Naive thymus-derived CD4-positive, alpha-beta T cell (primary cell): ENCODE data around the gene SPAG9. TPM values are rescaled to one million over a fixed set of nuclear protein-coding genes. Genes with fewer than 3 reads are reported as not detected.

Experiments used
- ATAC-seq: fragments of 150-1000 bp; cut with Tn5 transposase; 2 replicates; pipeline ENCODE4 v1.10.0; 2021; ENCODE audit warnings: mild to moderate bottlenecking, moderate library complexity
- CTCF ChIA-PET: fragments of 350-600 bp; sonication (Branson Sonifier 250); formaldehyde crosslinking; loops from one replicate; lab custom pipeline; 2021; ENCODE audit warnings: antibody characterized with exemption; lab: Charles Lee
- POLR2A ChIA-PET: fragments of 350-600 bp; sonication (Branson Sonifier 250); formaldehyde crosslinking; loops from one replicate; lab custom pipeline; 2021; ENCODE audit warnings: antibody characterized with exemption, inconsistent platforms; lab: Charles Lee
- DNase-seq, 9 donors: peaks; one replicate each; pipeline versions ENCODE4 v3.0.0 to v3.0.0-alpha.2; 2020 to 2022; ENCODE audit warnings: mixed read lengths in 1 of 9
- H3K27ac ChIP-seq: one replicate; pipeline ENCODE4 v1.7.0; 2013; ENCODE audit warnings: mild to moderate bottlenecking, low read depth, low read length, moderate library complexity
- H3K27me3 ChIP-seq, 2 donors: one replicate each; pipeline ENCODE4 v1.7.0; 2013; ENCODE audit warnings: low read length in 2 of 2, mild to moderate bottlenecking in 2 of 2, moderate library complexity in 2 of 2; ENCODE audit not compliant: control insufficient read depth in 2 of 2, insufficient read depth in 2 of 2
- H3K36me3 ChIP-seq, 3 experiments: 1 replicate in 2 of 3; 2 replicates in 1 of 3; pipeline ENCODE4 v1.7.0; 2013; ENCODE audit warnings: low read length in 3 of 3, mild to moderate bottlenecking in 3 of 3, moderate library complexity in 1 of 3; ENCODE audit not compliant: insufficient read depth in 3 of 3, control insufficient read depth in 2 of 3
- H3K4me1 ChIP-seq, 2 donors: one replicate each; pipeline ENCODE4 v1.7.0; 2013; ENCODE audit warnings: low read length in 2 of 2, mild to moderate bottlenecking in 2 of 2, moderate library complexity in 1 of 2; ENCODE audit not compliant: control insufficient read depth in 2 of 2, insufficient read depth in 2 of 2
- H3K4me3 ChIP-seq: 2 replicates; pipeline ENCODE4 v1.7.0; 2013; ENCODE audit warnings: mild to moderate bottlenecking, low read length
- H3K9me3 ChIP-seq, 3 experiments: 1 replicate in 2 of 3; 2 replicates in 1 of 3; pipeline ENCODE4 v1.7.0; 2013; ENCODE audit warnings: low read length in 3 of 3; ENCODE audit not compliant: control insufficient read depth in 2 of 3
- H3K27ac Mint-ChIP-seq, 9 donors: one replicate each; pipeline ENCODE4 v1.8.0; 2020 to 2022; ENCODE audit warnings: mixed read lengths in 9 of 9, mild to moderate bottlenecking in 8 of 9, moderate library complexity in 5 of 9, inconsistent platforms in 2 of 9
- H3K27me3 Mint-ChIP-seq, 5 donors: one replicate each; pipeline ENCODE4 v1.8.0; 2021 to 2022; ENCODE audit warnings: mixed read lengths in 5 of 5, mild to moderate bottlenecking in 1 of 5
- H3K36me3 Mint-ChIP-seq, 5 donors: one replicate each; pipeline ENCODE4 v1.8.0; 2020 to 2022; ENCODE audit warnings: mixed read lengths in 5 of 5, mild to moderate bottlenecking in 3 of 5, inconsistent platforms in 1 of 5
- H3K4me1 Mint-ChIP-seq, 7 donors: one replicate each; pipeline ENCODE4 v1.8.0; 2020 to 2022; ENCODE audit warnings: mixed read lengths in 7 of 7, mild to moderate bottlenecking in 3 of 7, inconsistent platforms in 1 of 7
- H3K4me3 Mint-ChIP-seq, 10 donors: one replicate each; pipeline ENCODE4 v1.8.0; 2020 to 2022; ENCODE audit warnings: mild to moderate bottlenecking in 10 of 10, mixed read lengths in 10 of 10, moderate library complexity in 6 of 10, inconsistent platforms in 2 of 10
- H3K9me3 Mint-ChIP-seq, 11 donors: one replicate each; pipeline ENCODE4 v1.8.0; 2020 to 2022; ENCODE audit warnings: mixed read lengths in 11 of 11, mild to moderate bottlenecking in 4 of 11, inconsistent platforms in 1 of 11, moderate library complexity in 1 of 11
- intact Hi-C, 2 donors: fragments of 100-400 bp; cut with micrococcal nuclease; formaldehyde crosslinking; loops; one replicate each; pipeline ENCODE4 v1.15.1; 2023
- polyA plus RNA-seq, 2 donors: library from polyadenylated mRNA; unstranded; fragments of 300-500 nt; fragmentation: Illumina TruSeq; gene quantifications; one replicate each; pipeline ENCODE4 v1.2.3, GENCODE V29; 2021
- total RNA-seq, 6 experiments: library from RNA in 5 of 6; stranded (reverse) in 5 of 6; gene quantifications; 1 replicate in 5 of 6; 2 replicates in 1 of 6; pipeline ENCODE4 v1.2.3 and lab custom pipeline; 2021 to 2026

SPAG9 gene
- total and polyA plus RNA-seq, 7 experiments from 2014 or later: 3.3 to 73.4 (median 52.9) TPM

DNA sequence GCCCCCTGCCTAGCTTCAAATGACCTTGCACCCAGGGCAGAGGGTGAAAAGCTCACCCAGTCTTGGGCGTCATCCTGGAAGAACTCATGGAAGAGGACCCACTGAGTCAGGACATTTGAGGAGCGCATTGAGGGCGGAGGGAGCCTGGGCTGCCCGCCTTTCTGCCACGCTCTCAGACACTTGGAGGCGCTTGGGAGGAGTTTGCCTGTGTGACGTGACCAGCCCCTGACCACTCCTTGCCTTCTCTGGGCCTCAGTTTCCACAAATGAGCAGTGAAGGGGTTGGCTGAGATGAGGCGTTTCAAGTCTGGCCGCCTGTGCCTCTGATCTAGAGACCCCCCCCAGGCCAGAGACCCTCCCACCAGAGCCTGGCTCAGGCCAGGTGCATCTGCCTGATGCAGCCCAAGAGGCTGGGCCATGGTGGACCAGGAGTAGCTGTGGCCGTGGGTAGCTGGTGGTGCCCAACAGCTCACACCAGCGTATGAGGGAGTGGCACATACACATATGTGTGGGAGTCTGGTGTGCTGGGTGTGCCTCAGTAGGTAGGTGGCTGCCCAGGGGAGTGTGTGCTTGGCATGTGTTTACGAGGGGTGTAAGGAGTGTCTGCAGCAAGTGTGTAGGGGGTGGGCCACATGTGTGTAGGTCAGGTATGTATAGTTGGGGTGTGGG lies 174.3 kb downstream of the SPAG9 start:
- peak overlapping the region in 7 of 9 donors; percentile 28 to 79 (median 73) for H3K27ac Mint-ChIP-seq
- Histone ChIP-seq H3K9me3 (no peaks in the 10 kb centered on the region), H3K27ac (no peak overlapping the region), H3K4me1 (peaks cover 17 to 33% of the 10 kb centered on the region in 2 donors), H3K36me3 (no peaks in the 10 kb centered on the region), H3K27me3 (no peaks in the 10 kb centered on the region), H3K4me3 (no peak overlapping the region)
- H3K4me3 Mint-ChIP-seq: peak overlapping the region in 3 of 10 donors; percentile 1 to 30 (median 6)
- peaks cover 0 to 1% (median 0%) of the 10 kb centered on the region in 11 donors for H3K9me3 Mint-ChIP-seq
- no peak for DNase-seq
- peaks cover 0 to 6% (median 0%) of the 10 kb centered on the region in 5 donors for H3K36me3 Mint-ChIP-seq
- POLR2A ChIA-PET: interaction anchor here (0.6 to 26.4 kb wide), 6 partner anchors 12 to 175 kb away, joined by 3 to 664 read pairs (median 26); partner anchors contain the start of gene TOB1
- H3K27me3 Mint-ChIP-seq: no peaks in the 10 kb centered on the region
- no peak for ATAC-seq
- CTCF ChIA-PET: interaction anchor here (0.9 to 20.2 kb wide), 4 partner anchors 15 to 94 kb away, joined by 3 to 393 read pairs (median 6); no protein-coding TSS in a partner anchor
- intact Hi-C loops: no loop called here
- peaks cover 29 to 64% (median 41%) of the 10 kb centered on the region in 7 donors for H3K4me1 Mint-ChIP-seq

DNA sequence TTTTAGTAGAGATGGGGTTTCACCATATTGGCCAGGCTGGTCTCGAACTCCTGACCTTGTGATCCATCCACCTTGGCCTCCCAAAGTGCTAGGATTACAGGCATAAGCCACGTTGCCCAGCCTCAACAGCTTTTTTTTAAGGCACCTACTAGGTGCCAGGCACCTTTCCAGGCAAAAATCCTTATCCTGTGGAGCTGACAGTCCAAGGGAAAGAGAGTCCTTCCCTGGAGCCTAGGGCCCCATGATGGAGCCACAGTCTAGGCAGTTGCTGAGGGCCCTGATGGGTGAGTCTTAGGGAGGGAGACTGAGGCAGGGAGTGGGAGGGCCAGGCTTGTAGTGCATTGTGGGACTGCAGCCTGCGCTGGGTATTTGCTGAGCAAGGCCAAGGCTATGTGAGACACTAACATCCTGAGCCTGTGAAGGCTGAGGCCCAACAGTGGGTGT lies 174.9 kb downstream of the SPAG9 start:
- Mint-ChIP-seq H3K4me3 (peak overlapping the region in 4 of 10 donors; percentile 13 to 79 (median 78)), H3K27me3 (no peaks in the 10 kb centered on the region), H3K9me3 (peaks cover 0 to 1% (median 0%) of the 10 kb centered on the region in 11 donors), H3K4me1 (peaks cover 28 to 64% (median 40%) of the 10 kb centered on the region in 7 donors), H3K27ac (peak overlapping the region in 8 of 9 donors; percentile 30 to 82 (median 75)), H3K36me3 (peaks cover 0 to 6% (median 0%) of the 10 kb centered on the region in 5 donors)
- no peak overlapping the region for H3K4me3 ChIP-seq
- POLR2A ChIA-PET: interaction anchor here (0.6 to 26.4 kb wide), 12 partner anchors 9 to 174 kb away, joined by 3 to 664 read pairs (median 14); partner anchors contain the start of gene TOB1
- H3K36me3 ChIP-seq: no peaks in the 10 kb centered on the region
- CTCF ChIA-PET: interaction anchor here (0.7 to 20.2 kb wide), 7 partner anchors 9 to 94 kb away, joined by 3 to 393 read pairs (median 3); partner anchors contain the start of gene TOB1
- no peaks in the 10 kb centered on the region for H3K27me3 ChIP-seq
- H3K9me3 ChIP-seq: no peaks in the 10 kb centered on the region
- intact Hi-C loops: loop anchor here in 1 of 2 donors (2.0 kb wide), 1 partner anchor 15 kb away; no protein-coding TSS in a partner anchor
- peaks cover 17 to 33% of the 10 kb centered on the region in 2 donors for H3K4me1 ChIP-seq
- ATAC-seq: no peak
- no peak overlapping the region for H3K27ac ChIP-seq
- DNase-seq: no peak

DNA sequence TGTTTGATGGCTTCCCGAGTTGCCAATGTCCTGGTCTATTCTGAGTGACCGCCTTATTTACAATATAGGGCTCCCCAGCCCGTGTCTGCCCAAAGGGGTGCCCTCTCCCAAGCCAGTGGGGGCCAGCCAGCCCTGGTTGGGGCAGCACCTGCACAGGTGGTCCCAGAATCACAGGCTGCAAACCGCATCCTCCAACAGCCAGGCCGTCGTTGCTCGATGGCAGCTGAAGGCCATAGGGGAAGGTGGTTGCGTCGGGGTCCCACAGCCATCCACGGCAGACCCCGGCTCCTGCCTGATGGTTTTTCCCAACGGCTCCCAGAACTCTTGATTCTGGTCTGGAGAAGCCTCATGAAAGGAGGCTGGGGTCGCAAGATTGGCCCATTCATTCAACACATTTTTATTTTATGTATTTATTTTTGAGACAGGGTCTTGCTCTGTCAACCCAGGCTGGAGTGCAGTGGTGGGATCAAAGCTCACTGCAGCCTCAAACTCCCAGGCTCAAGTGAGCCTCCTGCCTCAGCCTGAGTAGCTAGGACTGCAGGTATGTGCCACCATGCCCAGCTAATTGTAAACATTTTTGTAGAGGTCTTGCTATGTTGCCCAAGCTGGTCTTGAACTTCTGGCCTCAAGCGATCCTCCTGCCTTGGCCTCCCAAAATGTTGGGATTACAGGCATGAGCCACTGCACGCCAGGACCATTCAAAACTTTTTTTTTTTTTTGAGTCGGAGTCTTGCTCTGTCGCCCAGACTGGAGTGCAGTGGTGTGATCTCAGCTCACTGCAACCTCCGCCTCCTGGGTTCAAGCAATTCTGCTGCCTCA lies 175.6 kb downstream of the SPAG9 start:
- H3K36me3 ChIP-seq: no peaks in the 10 kb centered on the region
- Mint-ChIP-seq H3K4me3 (peak overlapping the region in 9 of 10 donors; percentile 56 to 90 (median 79)), H3K36me3 (peaks cover 0 to 6% (median 0%) of the 10 kb centered on the region in 5 donors), H3K9me3 (peaks cover 0 to 1% (median 0%) of the 10 kb centered on the region in 11 donors), H3K27me3 (no peaks in the 10 kb centered on the region), H3K4me1 (peaks cover 25 to 64% (median 34%) of the 10 kb centered on the region in 7 donors), H3K27ac (peak overlapping the region in 6 of 9 donors; percentile 38 to 94 (median 88))
- H3K27me3 ChIP-seq: no peaks in the 10 kb centered on the region
- intact Hi-C loops: loop anchor here (1.0 to 2.0 kb wide), 8 partner anchors 11 to 93 kb away; no protein-coding TSS in a partner anchor
- peak overlapping the region; percentile 88 for H3K27ac ChIP-seq
- peaks cover 17 to 33% of the 10 kb centered on the region in 2 donors for H3K4me1 ChIP-seq
- H3K9me3 ChIP-seq: no peaks in the 10 kb centered on the region
- peak overlapping the region; percentile 73 for H3K4me3 ChIP-seq
- CTCF ChIA-PET: interaction anchor here (0.6 to 20.2 kb wide), 8 partner anchors 9 to 93 kb away, joined by 3 to 393 read pairs (median 4); partner anchors contain the start of gene TOB1
- POLR2A ChIA-PET: interaction anchor here (0.6 to 26.4 kb wide), 20 partner anchors 8 to 97 kb away, joined by 3 to 664 read pairs (median 5); partner anchors contain the start of gene TOB1
- DNase-seq (no peak), ATAC-seq (no peak)

DNA sequence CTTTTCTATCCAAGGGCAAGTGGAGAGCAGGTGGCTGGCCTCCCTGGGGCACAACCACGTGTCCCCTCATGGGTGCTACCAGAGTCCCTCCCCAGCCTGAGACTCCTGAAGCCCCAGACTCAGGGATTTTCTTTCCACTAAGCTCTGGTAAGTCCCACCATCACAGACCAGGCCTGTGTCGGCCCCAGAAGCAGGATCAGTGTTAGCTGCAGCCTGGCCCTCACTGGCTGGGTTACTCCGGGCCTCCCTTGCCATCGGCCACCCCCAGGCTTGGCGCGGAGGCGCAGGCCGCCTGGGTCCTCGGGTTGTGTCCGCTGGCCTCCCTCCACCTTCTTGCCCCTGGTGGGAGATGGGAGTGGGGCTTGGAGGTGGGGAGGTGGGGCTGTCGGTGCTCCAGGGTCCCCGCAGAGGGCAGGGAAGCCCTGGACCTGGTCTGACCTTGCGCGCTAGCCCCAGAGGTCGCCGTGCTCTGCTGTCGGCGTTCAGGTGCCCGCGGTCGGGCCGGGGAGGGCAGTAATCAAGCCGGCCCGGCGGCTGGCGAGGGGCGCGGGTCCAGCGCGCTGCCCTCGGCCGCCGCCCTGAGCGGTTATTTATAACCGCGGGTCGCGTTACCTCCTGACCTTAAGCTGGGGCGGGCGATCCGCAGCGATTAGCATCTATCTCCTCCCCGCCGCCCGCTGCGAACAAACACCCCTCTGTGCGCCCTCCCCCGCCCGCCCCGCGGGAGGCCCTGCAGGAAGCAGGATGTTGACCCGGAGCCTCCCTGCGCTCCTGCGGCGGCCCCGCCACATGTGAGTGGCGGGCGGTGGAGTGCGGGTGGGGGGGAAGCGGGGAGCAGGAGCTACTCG lies 176.4 kb downstream of the SPAG9 start:
- H3K27me3 ChIP-seq: no peaks in the 10 kb centered on the region
- ATAC-seq (peak; percentile 91), DNase-seq (peak; percentile 56 to 79 (median 73))
- peaks cover 0 to 1% (median 0%) of the 10 kb centered on the region in 11 donors for H3K9me3 Mint-ChIP-seq
- H3K4me1 Mint-ChIP-seq: peaks cover 25 to 61% (median 35%) of the 10 kb centered on the region in 7 donors
- peak overlapping the region; percentile 73 to 90 (median 85) for H3K4me3 Mint-ChIP-seq
- ChIA-PET CTCF (interaction anchor here (0.6 to 20.2 kb wide), 6 partner anchors 10 to 92 kb away, joined by 3 to 393 read pairs (median 4); no protein-coding TSS in a partner anchor), POLR2A (interaction anchor here (0.7 to 26.4 kb wide), 18 partner anchors 9 to 92 kb away, joined by 3 to 664 read pairs (median 6); partner anchors contain the start of gene TOB1)
- peak overlapping the region; percentile 78 to 95 (median 94) for H3K27ac Mint-ChIP-seq
- peaks cover 0 to 6% (median 0%) of the 10 kb centered on the region in 5 donors for H3K36me3 Mint-ChIP-seq
- no peaks in the 10 kb centered on the region for H3K27me3 Mint-ChIP-seq
- intact Hi-C loops: loop anchor here (1.0 to 2.0 kb wide), 8 partner anchors 12 to 92 kb away; no protein-coding TSS in a partner anchor
- peak overlapping the region; percentile 73 for H3K4me3 ChIP-seq
- H3K9me3 ChIP-seq: no peaks in the 10 kb centered on the region
- peak overlapping the region; percentile 88 for H3K27ac ChIP-seq
- peaks cover 17 to 33% of the 10 kb centered on the region in 2 donors for H3K4me1 ChIP-seq
- H3K36me3 ChIP-seq: no peaks in the 10 kb centered on the region

DNA sequence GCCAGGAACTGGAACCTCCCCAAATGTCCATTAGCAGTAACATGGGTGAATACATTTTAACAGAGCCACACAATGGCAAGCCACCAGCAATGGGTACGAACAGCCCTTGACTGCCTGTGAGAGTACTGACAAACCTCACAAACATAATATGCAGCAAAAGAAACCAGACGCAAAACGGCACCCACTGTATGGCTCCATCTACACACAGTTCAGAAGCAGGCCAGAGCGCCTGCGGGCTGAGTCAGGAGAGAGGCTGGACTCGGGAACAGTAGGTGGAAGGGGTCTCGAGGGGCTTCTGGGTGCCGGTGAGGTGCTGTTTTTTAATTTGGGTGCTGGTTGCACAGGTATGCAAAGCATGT lies 177.1 kb downstream of the SPAG9 start:
- peaks cover 0 to 1% (median 0%) of the 10 kb centered on the region in 11 donors for H3K9me3 Mint-ChIP-seq
- peaks cover 25 to 65% (median 43%) of the 10 kb centered on the region in 7 donors for H3K4me1 Mint-ChIP-seq
- no peaks in the 10 kb centered on the region for H3K36me3 ChIP-seq
- peak overlapping the region; percentile 78 to 95 (median 94) for H3K27ac Mint-ChIP-seq
- H3K36me3 Mint-ChIP-seq: peaks cover 0 to 8% (median 0%) of the 10 kb centered on the region in 5 donors
- peak overlapping the region; percentile 73 to 90 (median 85) for H3K4me3 Mint-ChIP-seq
- H3K27ac ChIP-seq: peak overlapping the region; percentile 88
- no peaks in the 10 kb centered on the region for H3K27me3 ChIP-seq
- CTCF ChIA-PET: interaction anchor here (0.7 to 20.2 kb wide), 3 partner anchors 40 to 91 kb away, joined by 3 to 393 read pairs (median 5); no protein-coding TSS in a partner anchor
- ATAC-seq: no peak
- POLR2A ChIA-PET: interaction anchor here (1.1 to 26.4 kb wide), 13 partner anchors 8 to 91 kb away, joined by 3 to 664 read pairs (median 12); partner anchors contain the start of gene TOB1
- peak in 1 of 9 donors; percentile 26 for DNase-seq
- H3K9me3 ChIP-seq: no peaks in the 10 kb centered on the region
- intact Hi-C loops: no loop called here
- H3K4me1 ChIP-seq: peaks cover 17 to 33% of the 10 kb centered on the region in 2 donors
- H3K4me3 ChIP-seq: peak overlapping the region; percentile 73
- H3K27me3 Mint-ChIP-seq: peaks cover 0 to 2% (median 0%) of the 10 kb centered on the region in 5 donors
